Peyer's patch (tissue), 4 donors: ENCODE data around the gene AMDHD2.
"Not testable (repeated sequence)": the region's sequence is repeated elsewhere in the genome, so short reads cannot be mapped to it uniquely, and the experiment has no call there.

Source experiments
- POLR2A ChIP-seq, 2 donors: fragments of 450-650 bp; IDR thresholded peaks; one replicate each; pipeline ENCODE4 v1.5.1; 2017; ENCODE audit warnings: antibody characterized with exemption in 2 of 2, mild to moderate bottlenecking in 2 of 2, moderate library complexity in 2 of 2
- TF ChIP-seq, protein P1 (sequence below), 6 experiments: fragments of 450-650 bp in 4 of 6; fragments of 200-600 bp in 2 of 6; sonication (generic) in 1 of 6; IDR thresholded peaks; one replicate each; pipeline ENCODE4 v1.5.1; 2017 to 2019; ENCODE audit warnings: antibody characterized with exemption in 6 of 6, mild to moderate bottlenecking in 3 of 6, moderate library complexity in 1 of 6

DNA sequence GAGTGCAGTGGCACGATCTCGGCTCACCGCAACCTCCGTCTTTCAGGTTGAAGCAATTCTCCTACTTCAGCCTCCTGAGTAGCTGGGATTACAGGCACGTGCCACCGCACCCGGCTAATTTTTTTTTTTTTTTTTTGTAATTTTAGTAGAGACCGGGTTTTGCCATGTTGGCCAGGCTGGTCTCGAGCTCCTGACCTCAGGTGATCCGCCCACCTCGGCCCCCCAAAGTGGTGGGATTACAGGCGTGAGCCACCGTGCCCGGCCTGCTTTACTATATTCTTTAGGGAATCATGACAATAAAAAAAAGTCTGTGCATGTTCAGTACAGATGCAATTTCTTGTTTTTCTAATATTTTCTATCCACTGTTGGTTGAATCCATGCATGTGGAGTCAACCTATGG, 23.6 kb downstream of the AMDHD2 start:
- not testable (repeated sequence) for TF ChIP-seq POLR2A (IDR thresholded peaks at IDR 0.05)
- TF ChIP-seq, protein P1, sequence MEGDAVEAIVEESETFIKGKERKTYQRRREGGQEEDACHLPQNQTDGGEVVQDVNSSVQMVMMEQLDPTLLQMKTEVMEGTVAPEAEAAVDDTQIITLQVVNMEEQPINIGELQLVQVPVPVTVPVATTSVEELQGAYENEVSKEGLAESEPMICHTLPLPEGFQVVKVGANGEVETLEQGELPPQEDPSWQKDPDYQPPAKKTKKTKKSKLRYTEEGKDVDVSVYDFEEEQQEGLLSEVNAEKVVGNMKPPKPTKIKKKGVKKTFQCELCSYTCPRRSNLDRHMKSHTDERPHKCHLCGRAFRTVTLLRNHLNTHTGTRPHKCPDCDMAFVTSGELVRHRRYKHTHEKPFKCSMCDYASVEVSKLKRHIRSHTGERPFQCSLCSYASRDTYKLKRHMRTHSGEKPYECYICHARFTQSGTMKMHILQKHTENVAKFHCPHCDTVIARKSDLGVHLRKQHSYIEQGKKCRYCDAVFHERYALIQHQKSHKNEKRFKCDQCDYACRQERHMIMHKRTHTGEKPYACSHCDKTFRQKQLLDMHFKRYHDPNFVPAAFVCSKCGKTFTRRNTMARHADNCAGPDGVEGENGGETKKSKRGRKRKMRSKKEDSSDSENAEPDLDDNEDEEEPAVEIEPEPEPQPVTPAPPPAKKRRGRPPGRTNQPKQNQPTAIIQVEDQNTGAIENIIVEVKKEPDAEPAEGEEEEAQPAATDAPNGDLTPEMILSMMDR (IDR thresholded peaks at IDR 0.05), result not testable (repeated sequence)
